GM10266 (cell line): ENCODE data around the gene SAMD4B.

Experiments
- DNase-seq: peaks from one replicate; pipeline ENCODE4 v3.0.0; 2012; ENCODE audit errors: extremely low spot score
- CTCF ChIP-seq: IDR thresholded peaks from 2 replicates; pipeline ENCODE4 v1.5.1; 2012; ENCODE audit warnings: mild to moderate bottlenecking, low read depth; ENCODE audit not compliant: control insufficient read depth, insufficient read depth; ENCODE audit errors: missing control alignments

SAMD4B gene

DNA sequence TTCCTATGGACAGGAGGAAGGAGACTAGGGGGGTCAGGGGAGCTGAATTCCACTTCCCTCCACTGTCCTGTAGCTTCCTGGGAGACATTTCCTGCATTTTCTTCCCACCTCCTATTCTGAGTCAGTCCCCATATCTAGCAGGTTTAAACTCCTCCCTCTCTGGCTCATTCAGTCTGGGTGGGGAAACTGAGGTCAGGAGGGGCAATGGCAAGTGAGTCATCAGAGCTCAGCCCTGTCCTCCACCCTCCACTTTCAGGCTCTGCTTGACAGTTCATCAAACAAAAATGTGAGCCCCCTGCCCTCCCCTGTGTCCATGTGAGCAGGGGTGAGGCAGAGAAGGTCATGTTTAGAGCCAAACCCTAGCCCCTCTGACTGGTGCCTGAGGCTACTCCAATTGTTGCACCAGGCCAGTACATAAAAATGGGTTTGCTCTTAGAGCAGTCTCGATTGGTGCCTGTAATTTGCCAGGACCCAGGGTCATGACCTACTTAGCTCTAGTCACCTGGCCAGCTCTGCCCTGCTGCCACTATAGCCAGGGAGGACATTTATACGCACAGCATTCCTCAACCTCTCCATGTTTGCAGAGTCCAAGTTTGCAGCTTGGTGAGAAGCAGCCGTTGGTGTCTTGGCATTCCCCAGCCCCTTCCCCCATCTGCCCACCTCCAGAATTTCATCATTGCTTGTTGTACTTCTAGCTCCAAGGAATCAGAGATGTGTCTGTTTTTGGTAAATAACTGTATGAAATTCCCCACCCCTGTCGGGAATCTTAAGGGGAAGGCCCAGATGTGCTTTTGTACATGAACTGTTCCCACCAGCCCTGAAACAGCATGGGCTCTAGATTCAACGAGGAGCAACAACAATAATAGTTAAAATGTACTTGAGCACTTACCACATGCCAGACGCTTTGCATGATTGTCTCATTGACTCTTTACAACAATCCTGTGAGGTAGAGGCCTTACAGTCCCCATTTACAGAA, 20.7 kb downstream of the SAMD4B start:
- DNase-seq = no peak

DNA sequence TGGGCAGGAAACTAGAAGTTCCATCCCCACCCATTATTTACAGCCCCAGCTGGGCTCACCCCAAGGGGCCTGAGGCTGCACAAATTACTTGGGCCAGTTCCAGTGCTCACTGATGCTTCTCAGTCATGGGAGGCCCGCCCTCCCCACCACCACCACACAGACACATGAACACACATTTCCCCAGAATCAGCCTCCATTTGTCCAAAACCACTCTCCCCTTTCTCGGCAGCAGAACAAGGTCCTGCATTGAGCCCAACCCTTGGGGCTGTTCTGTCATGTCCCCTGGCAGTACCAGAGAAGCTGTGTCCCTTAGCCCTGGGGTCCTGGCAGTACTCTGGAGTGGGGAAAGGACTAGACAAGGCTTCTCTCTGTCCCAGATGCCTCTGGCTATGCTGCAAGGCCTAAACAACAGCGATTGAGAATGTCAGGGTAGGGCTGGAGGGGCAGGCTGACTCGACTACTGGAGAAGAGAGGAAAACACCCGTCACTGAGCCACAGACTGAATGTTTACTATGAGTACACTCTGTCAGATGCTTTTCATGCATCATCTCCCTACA, 21.8 kb downstream of the SAMD4B start:
- no peak for TF ChIP-seq CTCF
- DNase-seq = no peak

More for the DNA sequence above, 20.7 kb downstream of the SAMD4B start:
- TF ChIP-seq CTCF = no peak

DNA sequence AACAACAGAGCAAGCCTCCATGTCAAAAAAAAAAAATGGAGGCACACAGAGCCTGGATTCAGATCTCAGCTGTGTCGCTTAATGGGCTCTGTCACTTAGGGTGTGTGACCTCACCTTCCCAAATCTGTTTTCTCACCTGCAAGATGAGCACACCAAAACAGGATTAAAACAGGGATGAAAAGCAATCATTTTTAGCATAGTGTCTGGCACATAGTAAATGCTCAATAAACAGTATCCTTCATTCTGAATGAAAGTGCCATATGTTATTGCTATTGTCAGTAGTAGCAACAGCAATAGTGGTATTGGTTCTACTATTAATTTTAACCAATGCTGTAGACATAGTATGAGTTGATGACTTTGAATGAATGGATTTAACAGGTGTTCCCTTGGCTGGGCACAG, 23.3 kb downstream of the SAMD4B start:
- no peak for DNase-seq
- no peak for TF ChIP-seq CTCF

DNA sequence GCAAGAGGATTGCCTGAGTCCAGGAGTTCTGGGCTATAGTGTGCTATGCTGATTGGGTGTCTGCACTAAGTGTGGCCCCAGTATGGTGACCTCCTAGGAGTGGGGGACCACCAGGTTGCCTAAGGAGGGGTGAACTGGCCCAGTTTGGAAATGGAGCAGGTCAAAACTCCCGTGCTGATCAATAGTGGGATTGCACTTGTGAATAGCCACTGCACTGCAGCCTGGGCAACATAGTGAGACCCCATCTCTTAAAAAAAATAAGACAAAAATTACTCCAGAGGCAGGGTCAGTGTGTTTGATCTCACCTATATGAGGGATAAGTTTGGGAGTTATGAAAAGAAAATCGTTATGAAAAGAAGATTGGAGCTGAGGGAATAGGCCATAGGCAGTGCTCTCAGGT, 27.0 kb downstream of the SAMD4B start:
- DNase-seq = no peak
- TF ChIP-seq CTCF = no peak

GRCh38 chr19:39370735-39371134, 28.5 kb downstream of the SAMD4B start:
- DNase-seq = no peak
- no peak for TF ChIP-seq CTCF

- no peak for TF ChIP-seq CTCF
- DNase-seq = no peak
Measured at GRCh38 chr19:39372047-39372802, 30.0 kb downstream of the SAMD4B start.
